Measurements from ENCODE around the gene MYCBPAP.

GRCh38 chr17:50548831-50549230 lies 40.6 kb downstream of the MYCBPAP start:
- no peak for TF ChIP-seq CTCF (IDR thresholded peaks at IDR 0.05)
- no peak for TF ChIP-seq EP300 (IDR thresholded peaks at IDR 0.05; ENCODE audit: low read depth)
- no peak for TF ChIP-seq POLR2AphosphoS5 (IDR thresholded peaks at IDR 0.05)

All from transverse colon (tissue), 4 donors.